Vagina (tissue), 2 donors: ENCODE measurements around the gene PRKAR2B.

Experiments
- POLR2A ChIP-seq, 2 donors: fragments of 450-650 bp; IDR thresholded peaks; one replicate each; pipeline ENCODE4 v1.6.1; 2017; ENCODE audit warnings: antibody characterized with exemption in 2 of 2, mild to moderate bottlenecking in 2 of 2, moderate library complexity in 2 of 2
- TF ChIP-seq, protein P1 (sequence below), 3 experiments: fragments of 450-650 bp in 2 of 3; fragments of 200-600 bp in 1 of 3; sonication (generic) in 1 of 3; IDR thresholded peaks; one replicate each; pipeline ENCODE4 v1.5.1; 2017 to 2019; ENCODE audit warnings: antibody characterized with exemption in 3 of 3, mild to moderate bottlenecking in 2 of 3, moderate library complexity in 2 of 3

DNA sequence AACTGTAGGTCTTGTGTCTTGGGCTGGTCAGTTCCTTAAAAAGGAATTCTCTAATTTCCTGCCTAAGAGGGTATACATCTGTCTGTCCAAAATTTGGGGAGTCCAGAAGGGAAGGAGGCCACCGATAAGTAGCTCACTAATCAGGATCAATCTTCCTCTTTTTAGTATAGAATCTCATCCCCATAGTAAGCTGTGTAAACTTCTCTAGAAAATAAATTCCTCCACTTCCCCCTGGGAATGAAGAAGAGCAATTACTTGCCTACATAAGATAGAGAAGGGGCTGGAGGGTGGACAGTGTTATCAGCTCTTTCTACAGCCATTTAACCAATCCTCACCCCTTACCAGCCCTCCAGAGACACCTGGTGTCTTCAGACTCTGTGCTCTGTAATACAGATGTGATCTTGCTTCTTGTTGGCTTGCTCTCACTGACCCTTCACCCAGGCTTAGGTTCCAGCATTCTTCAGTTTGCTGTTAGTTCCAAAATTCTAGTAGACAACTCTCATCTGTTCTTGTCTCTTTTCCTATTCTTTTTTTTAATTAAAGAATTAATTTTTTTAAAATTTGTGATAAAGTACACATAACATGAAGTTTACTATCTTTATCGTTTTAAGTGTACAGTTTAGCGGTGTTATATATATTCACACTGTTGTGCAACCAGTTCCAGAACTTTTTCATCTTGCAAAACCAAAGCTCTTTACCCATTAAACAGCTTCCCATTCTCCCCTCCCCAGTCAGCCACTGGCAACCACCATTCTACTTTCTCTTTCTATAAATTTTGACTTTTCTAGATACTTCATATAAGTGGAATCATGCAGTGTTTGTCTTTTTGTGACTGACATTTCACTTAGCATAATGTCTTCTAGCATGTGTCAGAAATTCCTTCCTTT is 6.5 kb upstream of the PRKAR2B start:
- TF ChIP-seq, protein P1, sequence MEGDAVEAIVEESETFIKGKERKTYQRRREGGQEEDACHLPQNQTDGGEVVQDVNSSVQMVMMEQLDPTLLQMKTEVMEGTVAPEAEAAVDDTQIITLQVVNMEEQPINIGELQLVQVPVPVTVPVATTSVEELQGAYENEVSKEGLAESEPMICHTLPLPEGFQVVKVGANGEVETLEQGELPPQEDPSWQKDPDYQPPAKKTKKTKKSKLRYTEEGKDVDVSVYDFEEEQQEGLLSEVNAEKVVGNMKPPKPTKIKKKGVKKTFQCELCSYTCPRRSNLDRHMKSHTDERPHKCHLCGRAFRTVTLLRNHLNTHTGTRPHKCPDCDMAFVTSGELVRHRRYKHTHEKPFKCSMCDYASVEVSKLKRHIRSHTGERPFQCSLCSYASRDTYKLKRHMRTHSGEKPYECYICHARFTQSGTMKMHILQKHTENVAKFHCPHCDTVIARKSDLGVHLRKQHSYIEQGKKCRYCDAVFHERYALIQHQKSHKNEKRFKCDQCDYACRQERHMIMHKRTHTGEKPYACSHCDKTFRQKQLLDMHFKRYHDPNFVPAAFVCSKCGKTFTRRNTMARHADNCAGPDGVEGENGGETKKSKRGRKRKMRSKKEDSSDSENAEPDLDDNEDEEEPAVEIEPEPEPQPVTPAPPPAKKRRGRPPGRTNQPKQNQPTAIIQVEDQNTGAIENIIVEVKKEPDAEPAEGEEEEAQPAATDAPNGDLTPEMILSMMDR (IDR thresholded peaks at IDR 0.05), result no peak
- no peak for TF ChIP-seq POLR2A (IDR thresholded peaks at IDR 0.05)
